PC-3 (cell line): ENCODE results near the gene RNASET2.

Experiments used
- EZH2 ChIP-seq: fragments of 300-600 bp; sonication (generic); IDR thresholded peaks from one replicate; pipeline ENCODE4 v1.6.1; 2017; ENCODE audit warnings: antibody characterized with exemption, mild to moderate bottlenecking, low read length; ENCODE audit not compliant: unreplicated experiment
- TF ChIP-seq, protein P1 (sequence below): fragments of 300-600 bp; sonication (generic); conservative IDR thresholded peaks from 2 replicates; pipeline ENCODE4 v1.5.1; 2017; ENCODE audit warnings: antibody characterized with exemption, low read depth, mild to moderate bottlenecking, low read length

DNA sequence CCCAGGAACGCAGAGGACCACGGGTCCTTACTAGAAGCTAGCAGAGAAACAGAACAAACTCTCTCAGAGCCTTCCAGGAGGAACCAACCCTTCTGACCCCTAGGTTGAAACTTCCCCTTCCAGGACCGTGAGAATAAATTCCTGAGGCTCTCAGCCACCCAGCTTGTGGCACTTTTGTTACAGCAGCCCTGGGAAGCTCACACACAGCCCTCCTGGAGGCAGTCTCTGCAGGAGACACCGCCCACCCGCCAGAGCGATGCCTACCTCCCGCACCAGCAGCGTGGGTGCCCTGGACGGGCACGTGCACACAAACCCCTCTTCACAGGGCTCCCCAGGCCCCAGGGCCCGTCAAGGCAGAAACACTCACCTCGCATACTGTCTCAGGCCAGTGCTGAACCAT, 4.2 kb downstream of the RNASET2 start:
- TF ChIP-seq, protein P1, sequence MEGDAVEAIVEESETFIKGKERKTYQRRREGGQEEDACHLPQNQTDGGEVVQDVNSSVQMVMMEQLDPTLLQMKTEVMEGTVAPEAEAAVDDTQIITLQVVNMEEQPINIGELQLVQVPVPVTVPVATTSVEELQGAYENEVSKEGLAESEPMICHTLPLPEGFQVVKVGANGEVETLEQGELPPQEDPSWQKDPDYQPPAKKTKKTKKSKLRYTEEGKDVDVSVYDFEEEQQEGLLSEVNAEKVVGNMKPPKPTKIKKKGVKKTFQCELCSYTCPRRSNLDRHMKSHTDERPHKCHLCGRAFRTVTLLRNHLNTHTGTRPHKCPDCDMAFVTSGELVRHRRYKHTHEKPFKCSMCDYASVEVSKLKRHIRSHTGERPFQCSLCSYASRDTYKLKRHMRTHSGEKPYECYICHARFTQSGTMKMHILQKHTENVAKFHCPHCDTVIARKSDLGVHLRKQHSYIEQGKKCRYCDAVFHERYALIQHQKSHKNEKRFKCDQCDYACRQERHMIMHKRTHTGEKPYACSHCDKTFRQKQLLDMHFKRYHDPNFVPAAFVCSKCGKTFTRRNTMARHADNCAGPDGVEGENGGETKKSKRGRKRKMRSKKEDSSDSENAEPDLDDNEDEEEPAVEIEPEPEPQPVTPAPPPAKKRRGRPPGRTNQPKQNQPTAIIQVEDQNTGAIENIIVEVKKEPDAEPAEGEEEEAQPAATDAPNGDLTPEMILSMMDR = no peak
- no peak for TF ChIP-seq EZH2
